Neuronal stem cell (in vitro differentiated cells): Measurements from ENCODE around the gene ORM2.
"Not testable (repeated sequence)": the region's sequence is repeated elsewhere in the genome, so short reads cannot be mapped to it uniquely, and the experiment has no call there.

Source experiments
- DNase-seq: peaks from one replicate; pipeline ENCODE4 v3.0.0-alpha.2; 2013; ENCODE audit warnings: low spot score
- H2AFZ ChIP-seq: one replicate; pipeline ENCODE4 v1.6.1; 2013; ENCODE audit warnings: mild to moderate bottlenecking, low read length, inconsistent platforms
- H2AK5ac ChIP-seq: 2 replicates; pipeline ENCODE4 v1.6.1; 2013; ENCODE audit warnings: low read depth, mild to moderate bottlenecking, inconsistent platforms, low read length, moderate library complexity, mixed read lengths
- H2BK120ac ChIP-seq: 2 replicates; pipeline ENCODE4 v1.6.1; 2013; ENCODE audit warnings: low read depth, mild to moderate bottlenecking, inconsistent platforms, low read length, moderate library complexity, mixed read lengths
- H2BK12ac ChIP-seq: one replicate; pipeline ENCODE4 v1.6.1; 2013; ENCODE audit warnings: low read length, inconsistent platforms
- H2BK15ac ChIP-seq: 2 replicates; pipeline ENCODE4 v1.6.1; 2013; ENCODE audit warnings: mild to moderate bottlenecking, low read length, inconsistent platforms, mixed read lengths
- H2BK5ac ChIP-seq: one replicate; pipeline ENCODE4 v1.6.1; 2013; ENCODE audit warnings: inconsistent platforms, mild to moderate bottlenecking, low read length, moderate library complexity
- H3K14ac ChIP-seq: one replicate; pipeline ENCODE4 v1.6.1; 2013; ENCODE audit warnings: low read length, inconsistent platforms
- H3K18ac ChIP-seq: 2 replicates; pipeline ENCODE4 v1.6.1; 2013; ENCODE audit warnings: low read length, inconsistent platforms
- H3K23ac ChIP-seq: 2 replicates; pipeline ENCODE4 v1.6.1; 2013; ENCODE audit warnings: low read depth, mild to moderate bottlenecking, mixed read lengths, low read length, inconsistent platforms; ENCODE audit not compliant: poor library complexity
- H3K27ac ChIP-seq: replicated peaks from 3 replicates; pipeline ENCODE4 v1.5.1; 2013; ENCODE audit warnings: low read length, inconsistent platforms
- H3K27me3 ChIP-seq, 3 experiments: 2 replicates each; pipeline ENCODE4 v1.6.1; 2013; ENCODE audit warnings: low read length in 3 of 3, mild to moderate bottlenecking in 2 of 3, inconsistent platforms in 1 of 3, low read depth in 1 of 3, mixed read lengths in 1 of 3, moderate library complexity in 1 of 3; ENCODE audit not compliant: control insufficient read depth in 3 of 3, insufficient read depth in 3 of 3
- H3K36me3 ChIP-seq, 2 donors: replicated peaks in 1 of 2; 2 replicates each; pipeline ENCODE4 v1.6.1; 2013; ENCODE audit warnings: low read length in 2 of 2; ENCODE audit not compliant: control insufficient read depth in 2 of 2, insufficient read depth in 2 of 2
- H3K4ac ChIP-seq: 2 replicates; pipeline ENCODE4 v1.6.1; 2013; ENCODE audit warnings: inconsistent platforms, mild to moderate bottlenecking, low read length, moderate library complexity
- H3K4me1 ChIP-seq, 2 donors: 1 replicate in 1 of 2; 2 replicates in 1 of 2; pipeline ENCODE4 v1.6.1; 2013; ENCODE audit warnings: low read length in 2 of 2, low read depth in 1 of 2; ENCODE audit not compliant: control insufficient read depth in 2 of 2, insufficient read depth in 1 of 2
- H3K4me2 ChIP-seq: one replicate; pipeline ENCODE4 v1.6.1; 2013; ENCODE audit warnings: mild to moderate bottlenecking, low read length, inconsistent platforms; ENCODE audit not compliant: insufficient read depth, poor library complexity, severe bottlenecking
- H3K4me3 ChIP-seq, 2 donors: 2 replicates each; pipeline ENCODE4 v1.5.1; 2013; ENCODE audit warnings: low read length in 2 of 2, mild to moderate bottlenecking in 2 of 2, inconsistent platforms in 1 of 2, moderate library complexity in 1 of 2
- H3K79me1 ChIP-seq: one replicate; pipeline ENCODE4 v1.6.1; 2013; ENCODE audit warnings: low read depth, mild to moderate bottlenecking, inconsistent platforms, low read length, moderate library complexity
- H3K9ac ChIP-seq: one replicate; pipeline ENCODE4 v1.6.1; 2013; ENCODE audit warnings: mild to moderate bottlenecking, low read depth, low read length, inconsistent platforms; ENCODE audit not compliant: poor library complexity
- H3K9me3 ChIP-seq, 2 donors: replicated peaks in 1 of 2; 2 replicates each; pipeline versions ENCODE3 to v1.6.1; 2013; ENCODE audit warnings: low read length in 2 of 2, mild to moderate bottlenecking in 2 of 2, inconsistent platforms in 1 of 2, low read depth in 1 of 2, mixed read lengths in 1 of 2, moderate library complexity in 1 of 2; ENCODE audit not compliant: control insufficient read depth in 2 of 2, insufficient read depth in 1 of 2
- H4K8ac ChIP-seq: one replicate; pipeline ENCODE4 v1.6.1; 2013; ENCODE audit warnings: low read depth, mild to moderate bottlenecking, inconsistent platforms, low read length, moderate library complexity
- H4K91ac ChIP-seq: one replicate; pipeline ENCODE4 v1.6.1; 2013; ENCODE audit warnings: low read length, low read depth, mild to moderate bottlenecking, inconsistent platforms; ENCODE audit not compliant: poor library complexity
- WGBS, 2 donors: extraction: QIAGEN DNeasy Blood & Tissue Kit; methylation state at CpG; one replicate each; pipeline ENCODE4 v1.1.7; 2013; ENCODE audit warnings: missing lambda C conversion rate in 2 of 2, mixed read lengths in 1 of 2; ENCODE audit not compliant: insufficient read length in 2 of 2, insufficient replicate concordance in 1 of 2; ENCODE audit errors: extremely low coverage in 2 of 2; 5-methylcytosine and 5-hydroxymethylcytosine counted together

ORM2 gene

DNA sequence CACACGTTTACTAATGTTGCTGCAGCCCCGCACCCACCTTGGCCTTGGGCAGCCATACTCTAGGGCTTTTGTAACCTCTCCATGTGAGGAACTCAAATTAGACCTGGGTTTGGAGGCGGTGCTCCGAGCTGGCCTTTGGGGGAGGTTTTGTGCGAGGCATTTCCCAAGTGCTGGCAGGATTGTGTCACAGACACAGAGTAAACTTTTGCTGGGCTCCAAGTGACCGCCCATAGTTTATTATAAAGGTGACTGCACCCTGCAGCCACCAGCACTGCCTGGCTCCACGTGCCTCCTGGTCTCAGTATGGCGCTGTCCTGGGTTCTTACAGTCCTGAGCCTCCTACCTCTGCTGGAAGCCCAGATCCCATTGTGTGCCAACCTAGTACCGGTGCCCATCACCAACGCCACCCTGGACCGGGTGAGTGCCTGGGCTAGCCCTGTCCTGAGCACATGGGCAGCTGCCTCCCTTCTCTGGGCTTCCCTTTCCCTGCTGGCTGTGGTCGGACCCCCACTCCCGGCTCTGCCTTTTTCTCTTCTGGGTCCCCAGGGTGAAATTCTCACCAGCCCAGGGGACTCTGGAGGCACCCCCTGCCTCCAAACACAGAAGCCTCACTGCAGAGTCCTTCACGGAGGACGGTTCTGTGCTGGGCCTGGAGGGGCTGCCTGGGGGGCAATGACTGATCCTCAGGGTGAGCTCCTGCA, 6.7 kb upstream of the ORM2 start, which contains the start of gene ORM1:
TSS of gene ORM1 (plus strand) at position 268 of the 701 bp plus-strand sequence. CDS start at position 304, 36 bp downstream.
- H3K36me3 ChIP-seq, H2BK5ac ChIP-seq, H2AFZ ChIP-seq, H3K14ac ChIP-seq, H2BK120ac ChIP-seq, H3K4me1 ChIP-seq, H3K27ac ChIP-seq, H3K18ac ChIP-seq, H3K4ac ChIP-seq, H4K8ac ChIP-seq, H3K9ac ChIP-seq, H3K4me3 ChIP-seq, H4K91ac ChIP-seq, H3K23ac ChIP-seq, DNase-seq, H2AK5ac ChIP-seq, H2BK12ac ChIP-seq, H3K4me2 ChIP-seq, H3K9me3 ChIP-seq, H2BK15ac ChIP-seq, H3K79me1 ChIP-seq: not testable (repeated sequence)
- H3K27me3 ChIP-seq, result peaks cover 0 to 23% (median 2%) of the 10 kb centered on the region in 3 experiments
- WGBS, 2 donors, result no CpG with 5 or more reads among the region's 15 CpGs

DNA sequence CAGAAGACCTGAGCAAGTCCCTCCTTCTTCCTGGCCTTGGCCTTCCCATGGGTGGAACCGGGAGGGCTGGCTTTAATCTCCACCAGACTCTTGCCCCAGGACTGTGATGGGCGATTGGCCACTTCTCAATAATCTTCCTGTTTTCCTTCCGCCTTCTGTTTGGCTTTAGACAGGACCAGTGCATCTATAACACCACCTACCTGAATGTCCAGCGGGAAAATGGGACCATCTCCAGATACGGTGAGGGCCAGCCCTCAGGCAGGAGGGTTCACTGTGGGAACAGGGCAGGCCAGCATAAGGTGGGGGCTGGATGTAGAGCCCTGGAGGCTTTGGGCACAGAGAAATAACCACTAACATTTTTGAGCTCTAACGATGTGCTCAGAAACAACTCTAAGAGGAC, 5.8 kb upstream of the ORM2 start:
- H2BK12ac ChIP-seq, DNase-seq, H2BK5ac ChIP-seq, H3K36me3 ChIP-seq, H3K4me1 ChIP-seq, H3K9me3 ChIP-seq, H3K23ac ChIP-seq, H2AK5ac ChIP-seq, H2BK120ac ChIP-seq, H3K4ac ChIP-seq, H3K14ac ChIP-seq, H4K8ac ChIP-seq, H3K79me1 ChIP-seq, H3K4me3 ChIP-seq, H3K4me2 ChIP-seq, H3K9ac ChIP-seq, H3K27ac ChIP-seq, H4K91ac ChIP-seq, H2BK15ac ChIP-seq, H2AFZ ChIP-seq, H3K18ac ChIP-seq: not testable (repeated sequence)
- no CpG with 5 or more reads among the region's 6 CpGs for WGBS, 2 donors
- H3K27me3 ChIP-seq, result peaks cover 0 to 28% (median 2%) of the 10 kb centered on the region in 3 experiments

DNA sequence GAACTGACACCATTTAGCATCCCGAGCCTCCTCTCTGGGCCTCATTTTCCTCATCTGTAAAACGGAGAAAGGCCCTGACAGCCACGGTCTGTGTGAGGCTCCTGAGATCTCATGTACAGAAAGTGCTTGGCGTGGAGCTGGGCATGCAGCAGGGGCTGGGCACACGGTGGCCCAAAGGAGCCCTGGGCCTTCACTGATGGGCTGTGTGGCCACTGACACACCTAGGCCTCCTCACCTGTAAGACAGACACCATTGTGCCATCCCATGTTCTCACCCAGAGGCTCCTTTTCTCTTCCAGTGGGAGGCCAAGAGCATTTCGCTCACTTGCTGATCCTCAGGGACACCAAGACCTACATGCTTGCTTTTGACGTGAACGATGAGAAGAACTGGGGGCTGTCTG, 5.2 kb upstream of the ORM2 start:
- DNase-seq, result no peak
- no peak overlapping the region for H3K27ac ChIP-seq
- no CpG with 5 or more reads among the region's 8 CpGs for WGBS, 2 donors

DNA sequence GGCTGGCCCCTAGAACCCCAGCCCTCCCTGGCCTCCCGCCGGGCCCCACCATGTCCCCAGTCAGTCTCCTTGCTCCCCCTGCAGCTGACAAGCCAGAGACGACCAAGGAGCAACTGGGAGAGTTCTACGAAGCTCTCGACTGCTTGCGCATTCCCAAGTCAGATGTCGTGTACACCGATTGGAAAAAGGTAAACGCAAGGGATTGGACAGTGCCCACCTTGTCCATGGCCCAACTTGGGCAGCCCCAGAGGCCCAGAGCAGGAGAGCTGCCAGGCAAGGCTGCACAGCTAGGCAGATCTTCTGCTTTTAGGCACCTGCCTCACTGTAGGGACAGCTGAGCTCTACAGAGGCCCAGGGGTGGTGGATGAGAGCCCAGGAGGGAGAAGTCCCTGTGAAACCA, 4.7 kb upstream of the ORM2 start:
- DNase-seq, H4K91ac ChIP-seq, H2BK15ac ChIP-seq, H3K9ac ChIP-seq, H3K4ac ChIP-seq, H3K4me1 ChIP-seq, H2BK12ac ChIP-seq, H3K4me3 ChIP-seq, H2AK5ac ChIP-seq, H3K18ac ChIP-seq, H3K23ac ChIP-seq, H3K4me2 ChIP-seq, H3K14ac ChIP-seq, H2BK5ac ChIP-seq, H3K9me3 ChIP-seq, H3K36me3 ChIP-seq, H3K27ac ChIP-seq, H2AFZ ChIP-seq, H3K79me1 ChIP-seq, H4K8ac ChIP-seq, H2BK120ac ChIP-seq: not testable (repeated sequence)
- peaks cover 0 to 28% (median 2%) of the 10 kb centered on the region in 3 experiments for H3K27me3 ChIP-seq
- no CpG with 5 or more reads among the region's 9 CpGs for WGBS, 2 donors

More for the DNA sequence above, 5.2 kb upstream of the ORM2 start:
- Histone ChIP-seq H2AFZ (no peak overlapping the region), H4K91ac (no peak overlapping the region), H4K8ac (no peak overlapping the region), H3K79me1 (peaks cover 1% of the 10 kb centered on the region), H3K4me2 (peak overlapping the region; percentile 11), H3K14ac (no peak overlapping the region), H3K9me3 (no peaks in the 10 kb centered on the region), H2BK15ac (peak overlapping the region; percentile 15), H2AK5ac (peak overlapping the region; percentile 5), H3K4me1 (no peaks in the 10 kb centered on the region), H3K18ac (peak overlapping the region; percentile 50), H2BK5ac (no peak overlapping the region), H3K4ac (no peak overlapping the region), H3K23ac (no peak overlapping the region), H3K27me3 (peaks cover 0 to 28% (median 2%) of the 10 kb centered on the region in 3 experiments), H2BK120ac (no peak overlapping the region), H3K9ac (no peak overlapping the region), H3K36me3 (no peaks in the 10 kb centered on the region), H2BK12ac (no peak overlapping the region), H3K4me3 (no peak overlapping the region)
